T-helper 1 cell treated with Interleukin-12 subunit alpha and Interleukin-12 subunit beta and Interleukin-4 antibody, amounts not matched to agents 30 ng/mL and 1 ng/mL, for 36 hours (primary cell): ENCODE measurements around the gene ACYP2. TPM values are rescaled to one million over a fixed set of nuclear protein-coding genes. Genes with fewer than 3 reads are reported as not detected.
"Not testable (repeated sequence)": the region's sequence is repeated elsewhere in the genome, so short reads cannot be mapped to it uniquely, and the experiment has no call there.

Experiments used
- intact Hi-C: fragments of 100-400 bp; cut with micrococcal nuclease; formaldehyde crosslinking; loops from one replicate; pipeline ENCODE4 v1.15.1; 2024
- total RNA-seq: library from RNA; stranded (reverse); gene quantifications from 2 replicates; pipeline ENCODE4 v1.2.3, GENCODE V29; 2022

Gene ACYP2
- total RNA-seq, result 11.8 and 12.9 TPM in 2 replicates

DNA sequence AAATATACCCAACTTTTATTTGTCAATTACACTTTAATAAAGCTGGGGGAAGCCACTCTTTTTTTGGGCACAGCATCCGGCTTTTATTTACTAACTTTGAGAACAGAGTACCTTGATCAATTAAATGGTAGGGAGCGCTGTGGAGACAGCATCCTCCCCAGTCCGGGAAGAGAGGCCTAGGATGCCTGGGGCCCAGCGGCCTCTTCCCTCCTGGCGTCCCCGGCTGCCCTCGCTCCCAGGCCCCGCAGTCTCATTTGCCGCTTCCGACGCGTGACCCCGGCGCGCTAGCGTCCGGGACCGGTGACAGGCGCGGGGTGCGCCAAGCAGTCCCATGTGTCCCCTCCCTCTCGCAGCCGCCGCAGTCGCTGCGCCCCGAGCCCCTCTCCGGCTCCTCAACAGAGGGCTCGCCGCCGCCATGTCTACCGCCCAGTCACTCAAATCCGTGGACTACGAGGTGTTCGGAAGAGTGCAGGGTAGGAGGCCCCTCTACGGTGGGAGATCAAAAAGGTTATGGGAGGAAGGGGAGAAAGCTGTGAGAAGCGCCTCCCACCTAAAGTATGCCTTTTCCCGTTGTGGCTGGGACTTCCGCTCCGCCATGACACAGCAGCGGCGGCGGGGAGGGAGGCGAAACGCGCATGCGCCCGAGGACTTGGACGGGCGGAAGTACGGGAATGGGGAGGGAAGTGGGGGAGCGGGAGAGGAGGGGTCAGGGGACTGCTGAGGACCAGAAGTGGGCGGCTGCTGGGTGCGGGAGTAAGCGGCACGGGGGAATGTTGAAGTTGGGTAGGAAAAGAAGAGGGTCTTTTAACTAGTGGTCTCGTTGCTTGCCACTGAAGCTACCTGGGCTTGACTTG lies at the start of gene ACYP2:
TSS of gene ACYP2 (plus strand) at position 332 of the 854 bp plus-strand sequence.
- intact Hi-C loops, result loop anchor here (1.0 to 5.0 kb wide), 13 partner anchors 144 to 1577 kb away; partner anchors contain the start of genes CFAP36, CHAC2, EML6 and ERLEC1

DNA sequence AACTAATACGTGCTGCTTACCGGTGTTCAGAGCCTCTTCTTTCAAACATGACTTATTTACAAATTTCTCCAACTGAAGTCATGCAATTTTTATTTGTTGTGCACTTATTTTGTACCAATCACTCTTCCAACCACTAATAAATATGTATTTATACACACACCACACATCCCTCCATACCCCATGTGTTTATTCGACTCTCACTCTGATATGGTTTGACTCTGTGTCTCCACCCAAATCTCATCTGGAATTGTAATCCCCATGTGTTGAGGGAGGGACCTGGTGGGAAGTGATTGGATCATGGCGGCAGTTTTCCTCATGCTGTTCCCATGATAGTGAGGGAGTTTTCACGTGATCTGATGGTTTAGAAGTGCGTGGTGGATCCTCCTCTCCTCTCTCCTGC lies 49.5 kb upstream of the ACYP2 start:
- intact Hi-C loops, result no loop called here

DNA sequence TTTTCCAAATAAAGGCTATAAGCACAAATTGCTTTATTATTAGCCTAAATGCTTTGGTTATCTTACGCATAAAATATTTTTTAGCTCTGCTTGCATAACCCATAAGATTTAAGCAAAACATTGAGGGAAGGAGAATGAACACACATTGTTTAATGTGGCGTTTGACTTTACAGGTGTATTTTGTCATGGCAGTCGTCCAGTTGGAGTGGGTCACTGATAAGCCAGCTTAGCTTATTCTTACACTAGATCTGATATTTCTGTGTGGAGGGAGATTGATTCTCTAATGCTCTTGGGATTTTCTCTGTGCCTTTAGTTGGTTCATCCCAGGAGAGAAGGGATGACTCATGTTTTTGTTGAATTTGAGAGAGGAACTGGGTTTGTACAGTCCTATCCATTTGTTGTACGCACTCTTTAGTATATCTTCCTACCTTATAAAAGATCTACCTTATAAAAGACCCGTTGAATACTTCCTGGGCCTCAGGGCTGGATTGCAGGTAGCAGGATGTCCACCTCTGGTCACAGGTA lies 47.5 kb upstream of the ACYP2 start:
- intact Hi-C loops, result no loop called here

DNA sequence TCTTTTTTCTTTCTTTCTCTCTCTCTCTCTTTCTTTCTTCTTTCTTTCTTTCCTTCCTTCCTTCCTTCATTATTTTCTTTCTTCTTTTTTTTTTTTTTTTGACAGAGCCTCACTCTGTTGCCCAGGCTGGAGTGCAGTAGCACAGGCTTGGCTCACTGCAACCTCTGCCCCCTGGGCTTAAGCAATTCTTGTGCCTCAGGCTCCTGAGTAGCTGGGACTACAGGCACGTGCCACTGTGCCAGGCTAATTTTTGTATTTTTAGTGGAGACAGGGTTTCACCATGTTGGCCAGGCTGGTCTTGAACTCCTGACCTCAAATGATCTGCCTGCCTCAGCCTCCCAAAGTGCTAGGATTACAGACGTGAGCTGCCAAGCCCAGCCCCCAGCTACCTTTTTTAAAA lies 42.9 kb upstream of the ACYP2 start:
- intact Hi-C loops, result loop anchor here (2.0 kb wide), 1 partner anchor 18 kb away; no protein-coding TSS in a partner anchor

DNA sequence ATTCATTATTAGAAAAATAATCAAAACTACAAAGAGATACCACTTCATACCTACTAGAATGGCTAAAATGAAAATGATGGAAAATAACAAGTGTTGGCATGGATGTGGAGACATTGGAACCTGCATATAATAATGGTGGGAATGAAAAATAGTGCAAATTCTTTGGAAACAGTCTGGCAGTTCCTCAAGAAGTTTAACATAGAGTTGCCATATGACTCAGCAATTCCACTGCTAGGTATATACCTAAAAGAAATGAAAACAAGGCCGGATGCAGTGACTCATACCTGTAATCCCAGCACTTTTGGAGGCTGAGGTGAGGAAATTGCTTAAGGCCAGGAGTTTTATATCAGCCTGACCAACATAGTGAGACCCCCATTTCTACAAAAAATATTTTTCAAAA lies 41.6 kb upstream of the ACYP2 start:
- intact Hi-C loops, result loop anchor here (2.0 kb wide), 1 partner anchor 19 kb away; no protein-coding TSS in a partner anchor

DNA sequence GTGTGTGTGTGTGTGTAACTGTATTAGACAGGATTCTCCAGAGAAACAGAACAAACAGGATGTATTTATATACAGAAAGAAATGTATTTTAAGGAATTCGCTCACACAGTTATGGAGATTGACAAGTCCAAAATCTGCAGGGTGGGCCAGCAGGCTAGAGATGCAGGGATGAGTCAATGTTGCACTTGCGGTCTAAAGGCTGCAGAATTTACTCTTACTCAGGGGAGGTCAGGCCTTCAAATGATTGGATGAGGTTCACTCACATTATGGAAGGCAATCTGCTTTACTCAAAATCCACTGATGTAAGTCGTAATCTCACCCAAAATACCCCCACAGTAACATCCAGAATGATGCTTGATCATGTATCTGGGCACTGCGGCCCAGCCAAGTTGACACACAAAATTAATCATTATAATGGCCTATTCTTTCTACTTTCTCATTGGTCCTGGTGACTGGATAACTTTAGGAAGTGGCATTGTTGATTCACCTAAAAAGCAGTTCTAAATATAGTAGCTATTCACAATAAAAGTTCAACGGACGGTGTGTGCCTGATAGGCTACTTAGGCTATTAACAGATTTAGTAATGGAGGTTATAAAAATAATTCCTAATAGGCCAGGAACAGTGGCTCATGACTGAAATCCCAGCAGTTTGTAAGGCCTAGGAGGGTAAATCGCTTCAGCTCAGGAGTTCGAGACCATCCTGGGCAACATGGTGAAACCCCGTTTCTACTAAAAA lies 40.6 kb upstream of the ACYP2 start:
- intact Hi-C loops, result no loop called here

DNA sequence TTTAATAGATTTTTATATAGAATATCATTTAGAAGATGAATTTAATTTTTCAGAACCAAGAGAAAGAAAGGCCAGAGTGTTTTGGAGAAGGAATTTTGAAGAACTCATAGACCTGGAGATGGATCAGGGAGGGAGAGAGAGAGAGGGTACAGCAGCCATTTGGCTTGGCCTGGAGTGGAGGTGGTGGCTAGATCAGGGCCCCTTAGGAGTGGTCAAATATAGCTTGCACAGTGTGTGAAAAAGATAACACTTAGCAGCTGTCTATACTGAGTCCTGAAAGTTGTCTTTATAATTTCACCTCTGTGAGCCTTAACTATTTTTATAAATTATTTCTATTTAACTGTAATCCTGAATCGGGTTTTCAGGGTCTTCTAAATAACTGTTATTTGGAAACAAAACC lies 38.8 kb upstream of the ACYP2 start:
- intact Hi-C loops, result no loop called here

DNA sequence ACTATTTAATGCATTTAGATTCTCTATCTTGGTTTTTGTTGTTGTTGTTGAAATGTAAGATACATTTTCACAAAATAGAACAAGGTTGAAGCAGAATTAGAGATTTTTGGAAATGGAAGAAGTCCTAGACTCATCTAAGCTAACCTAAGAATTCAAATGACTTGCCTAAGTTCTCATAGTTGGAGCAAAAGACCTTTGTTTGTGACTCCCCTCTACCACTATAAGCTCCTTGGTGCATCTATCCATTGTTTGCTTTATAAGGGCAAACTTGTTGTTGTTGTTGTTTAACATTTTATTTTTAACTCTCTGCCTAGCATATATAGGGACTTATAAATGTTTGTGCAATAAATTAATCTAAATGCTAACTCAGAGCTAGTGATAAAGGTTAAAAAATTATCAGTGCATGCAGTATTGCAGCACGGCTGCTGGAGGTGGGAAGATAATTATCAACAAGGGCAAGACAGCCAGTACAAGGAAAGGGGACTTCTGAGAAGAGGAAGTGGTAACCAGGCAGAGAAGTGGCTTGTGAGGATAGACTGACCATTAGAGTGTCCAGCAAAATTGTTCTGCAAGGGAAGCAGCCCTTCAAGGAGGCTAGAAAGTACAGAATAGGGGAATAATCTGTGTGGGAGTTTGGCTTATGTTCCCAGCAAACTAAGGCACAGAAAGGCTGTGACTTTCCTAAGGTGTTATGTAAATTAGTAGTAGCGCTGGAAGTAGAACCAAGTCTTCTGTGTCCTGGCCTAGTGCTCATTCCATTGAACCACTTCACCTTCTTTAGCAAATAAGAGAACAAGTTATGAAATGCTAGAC lies 38.1 kb upstream of the ACYP2 start:
- intact Hi-C loops, result no loop called here

DNA sequence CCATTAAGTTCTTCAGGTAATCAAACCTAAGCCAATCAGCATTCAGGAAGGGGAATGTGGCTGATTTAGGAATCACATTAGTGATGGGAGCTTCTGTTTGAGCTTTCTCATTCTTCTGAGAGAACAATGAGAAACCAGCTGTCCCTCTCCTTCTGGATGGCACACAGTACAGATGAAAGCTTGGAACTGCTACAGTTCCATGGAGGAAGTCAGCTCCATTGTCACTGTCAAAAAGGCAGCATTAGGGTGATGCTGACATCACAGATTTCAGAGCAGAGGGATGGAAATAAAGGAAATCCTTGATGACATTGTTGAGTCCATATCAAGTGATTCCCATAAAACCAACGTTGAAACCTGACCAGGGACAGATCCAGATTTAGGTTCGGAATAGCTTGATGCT lies 36.1 kb upstream of the ACYP2 start:
- intact Hi-C loops, result no loop called here

DNA sequence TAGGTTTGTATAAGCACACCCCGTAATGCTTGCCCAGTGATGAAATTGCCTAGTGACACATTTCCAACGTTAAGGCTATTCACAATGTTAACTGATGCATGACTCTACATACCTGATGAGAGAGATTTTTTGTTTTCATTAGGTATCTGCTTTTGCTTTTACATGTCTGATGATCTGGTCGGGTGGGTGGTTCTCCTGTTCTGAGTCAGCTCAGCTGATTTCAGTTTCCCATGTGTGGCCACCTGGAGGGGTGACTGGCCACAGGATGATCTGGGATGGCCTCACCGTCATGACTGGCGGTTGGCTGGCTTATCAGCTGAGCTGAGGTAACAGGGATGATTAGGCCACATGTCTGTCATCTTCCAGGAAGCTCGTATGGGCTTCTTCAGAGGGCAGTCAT lies 33.8 kb upstream of the ACYP2 start:
- intact Hi-C loops, result no loop called here

DNA sequence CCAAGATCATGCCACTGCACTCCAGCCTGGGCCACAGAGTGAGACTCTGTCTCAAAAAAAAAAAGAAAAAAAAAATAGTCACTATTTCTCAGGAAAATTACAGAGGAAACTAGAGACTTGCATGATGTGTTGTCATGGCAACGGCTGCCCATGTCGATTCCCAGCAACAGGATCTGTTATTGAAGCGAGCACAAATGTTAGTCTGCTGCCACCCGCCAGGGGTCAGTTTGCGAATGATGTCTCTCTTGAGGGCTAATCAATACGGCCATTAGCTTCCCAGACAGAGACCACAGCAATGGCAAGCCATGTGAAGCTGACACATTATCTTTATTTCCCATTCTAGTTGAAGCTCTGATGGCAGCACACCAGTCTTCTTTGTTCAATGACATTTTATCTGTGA lies 32.4 kb upstream of the ACYP2 start:
- intact Hi-C loops, result no loop called here

DNA sequence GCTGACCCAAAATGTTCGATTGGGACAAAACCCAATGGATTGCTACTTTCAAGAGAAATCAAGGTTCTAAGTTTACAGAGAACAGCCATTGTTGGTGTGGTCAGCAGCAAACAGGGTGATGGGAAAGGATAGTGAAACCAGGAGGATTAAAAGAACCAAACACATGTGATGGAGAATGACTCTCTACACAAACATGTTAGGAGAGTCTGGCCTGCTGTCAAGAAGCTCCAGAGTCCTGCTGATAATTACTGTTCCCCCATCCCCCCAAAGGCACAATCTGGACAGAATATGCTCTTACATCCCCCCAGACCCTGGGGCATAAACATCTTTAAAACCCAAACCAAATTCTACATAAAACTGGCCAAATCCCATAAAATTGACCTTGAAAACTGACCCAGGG lies 32.0 kb upstream of the ACYP2 start:
- intact Hi-C loops, result no loop called here

DNA sequence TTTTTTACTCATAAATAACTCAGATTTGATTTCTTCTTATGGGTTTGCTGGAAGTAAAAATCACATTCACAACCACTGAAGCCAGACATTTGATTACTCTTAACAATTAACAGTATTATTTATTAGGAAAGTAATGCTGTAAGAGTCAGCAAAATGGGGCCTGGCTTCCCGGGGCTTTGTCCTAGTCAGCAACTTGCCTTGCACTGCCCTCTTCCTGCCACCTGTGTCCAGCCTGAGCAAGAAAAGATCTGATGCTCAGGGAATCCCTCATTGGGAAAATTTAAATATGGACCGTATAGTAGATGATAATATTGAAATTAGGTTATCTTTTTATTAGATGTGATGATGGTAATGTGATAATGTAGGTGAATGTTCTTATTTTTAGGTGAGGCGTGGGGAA lies 30.8 kb upstream of the ACYP2 start:
- intact Hi-C loops, result no loop called here

DNA sequence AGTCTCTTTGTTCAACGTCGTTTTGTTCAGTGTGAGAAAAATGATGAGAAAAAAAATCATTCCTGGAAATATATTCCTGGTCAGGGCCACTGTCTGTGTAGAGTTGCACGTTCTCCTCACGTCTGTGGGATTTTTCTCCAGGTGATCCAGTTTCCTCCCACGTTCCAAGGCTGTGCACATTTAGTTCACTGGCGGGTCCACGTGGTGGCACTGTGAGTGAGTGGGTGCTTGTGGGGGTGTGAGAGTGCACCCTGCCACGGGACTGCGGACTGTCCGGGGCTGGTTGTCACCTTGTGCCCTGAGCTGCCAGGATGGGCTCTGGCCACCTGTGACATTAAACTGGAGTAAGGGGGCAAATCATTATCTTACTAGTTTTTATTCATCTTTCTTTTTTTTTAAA lies 30.3 kb upstream of the ACYP2 start:
- intact Hi-C loops, result no loop called here

DNA sequence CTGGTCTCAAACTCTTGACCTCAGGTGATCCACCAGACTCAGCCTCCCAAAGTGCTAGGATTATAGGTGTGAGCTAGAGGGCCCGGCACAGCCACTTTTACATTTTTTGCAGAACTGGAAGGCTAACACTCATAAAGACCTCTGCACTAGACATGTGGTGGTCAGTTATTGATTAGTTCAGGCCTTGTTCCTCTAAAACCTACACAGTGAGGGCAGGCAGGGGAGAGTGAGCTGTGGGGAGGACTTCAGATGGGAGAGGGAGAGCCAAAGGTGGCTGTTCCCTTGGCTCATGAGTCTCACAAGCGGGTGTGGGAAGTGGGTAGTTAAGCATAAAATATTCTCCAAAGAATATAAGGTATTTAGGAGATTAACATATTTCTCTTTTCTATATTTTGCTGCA lies 29.3 kb upstream of the ACYP2 start:
- intact Hi-C loops, result no loop called here

DNA sequence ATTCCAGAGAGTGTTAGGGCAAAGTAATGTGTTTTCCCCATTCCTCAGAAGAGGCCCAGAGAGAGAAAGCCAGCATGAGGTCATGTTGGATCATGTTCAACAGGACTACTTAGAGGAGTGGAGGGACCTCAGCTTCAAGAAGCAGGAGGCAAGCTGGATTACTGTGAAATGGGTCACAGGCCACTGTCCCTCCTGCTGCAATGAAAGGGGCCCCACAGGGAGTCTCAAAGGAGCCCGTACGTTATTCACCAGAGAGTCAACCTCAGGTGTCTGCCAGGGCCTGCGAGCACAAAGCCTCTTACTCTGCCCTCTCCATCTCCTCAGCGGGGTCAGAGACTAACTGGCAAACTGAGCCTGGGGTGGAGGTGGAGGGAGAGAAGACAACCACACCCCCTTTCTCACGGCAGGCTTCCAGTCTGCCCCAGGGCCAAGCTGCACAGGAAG lies 27.2 kb upstream of the ACYP2 start:
- intact Hi-C loops, result no loop called here

DNA sequence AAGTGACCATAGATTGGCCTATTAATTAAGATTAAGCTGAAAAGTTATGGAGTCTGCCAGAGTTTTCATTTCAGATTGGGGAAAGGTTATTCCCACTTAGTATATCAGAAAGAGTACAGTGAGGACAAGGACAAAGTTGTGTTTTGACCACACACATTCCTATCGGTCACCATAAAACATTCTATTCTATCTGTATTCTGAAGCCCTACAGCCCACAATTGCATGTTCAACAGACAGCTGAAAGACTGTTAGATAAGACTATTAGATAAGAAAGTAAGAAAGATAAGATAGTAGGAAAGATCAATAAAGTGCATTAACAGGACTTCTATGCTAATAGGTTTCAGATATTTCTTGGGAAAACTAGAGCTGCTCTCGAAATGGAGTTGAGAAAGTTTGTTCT lies 26.7 kb upstream of the ACYP2 start:
- intact Hi-C loops, result no loop called here

DNA sequence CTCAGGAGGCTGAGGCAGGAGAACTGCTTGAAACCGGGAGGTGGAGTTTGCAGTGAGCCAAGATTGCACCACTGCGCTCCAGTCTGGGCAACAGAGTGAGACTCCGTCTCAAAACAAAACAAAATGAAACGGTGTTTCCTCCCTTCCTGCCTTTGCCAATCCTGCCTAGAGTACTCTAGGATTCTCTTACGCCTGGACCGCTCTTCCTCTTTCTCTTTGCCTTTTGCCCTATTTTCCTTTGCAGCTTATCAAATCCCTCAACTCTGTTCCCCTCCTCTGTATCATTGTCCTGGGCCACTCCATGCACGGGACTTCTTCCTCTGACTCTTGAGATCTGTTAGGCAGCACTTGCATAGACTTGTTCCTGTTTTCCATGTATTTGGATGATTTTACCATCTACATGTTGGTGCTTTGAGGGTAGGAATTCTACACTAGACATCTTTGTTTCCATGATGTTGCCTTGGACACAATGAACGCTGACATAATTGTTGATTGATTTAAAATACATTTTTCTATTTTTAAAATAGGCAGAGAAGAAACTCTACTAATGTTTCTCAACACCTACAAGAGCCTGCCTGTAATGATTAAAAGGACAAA lies 24.8 kb upstream of the ACYP2 start:
- intact Hi-C loops, result no loop called here

DNA sequence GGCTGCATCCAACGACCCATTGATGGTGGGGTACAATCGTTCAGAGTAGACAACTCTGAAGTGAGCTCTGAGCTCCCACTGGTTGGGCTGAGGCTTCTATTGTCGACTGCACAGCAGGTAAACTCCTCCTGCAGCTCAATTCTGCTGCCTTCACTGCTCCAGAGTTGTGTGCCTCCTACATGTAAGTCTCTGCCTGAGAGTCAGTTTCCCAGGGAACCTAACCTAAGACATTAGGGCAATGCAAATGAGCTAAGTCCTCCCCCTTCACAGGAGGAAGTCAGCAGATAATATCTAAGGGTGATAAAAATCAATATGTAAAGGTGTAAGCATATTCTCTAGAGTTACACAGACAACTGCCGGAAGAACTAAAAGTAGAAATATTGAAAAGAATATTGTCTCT lies 22.5 kb upstream of the ACYP2 start:
- intact Hi-C loops, result no loop called here

DNA sequence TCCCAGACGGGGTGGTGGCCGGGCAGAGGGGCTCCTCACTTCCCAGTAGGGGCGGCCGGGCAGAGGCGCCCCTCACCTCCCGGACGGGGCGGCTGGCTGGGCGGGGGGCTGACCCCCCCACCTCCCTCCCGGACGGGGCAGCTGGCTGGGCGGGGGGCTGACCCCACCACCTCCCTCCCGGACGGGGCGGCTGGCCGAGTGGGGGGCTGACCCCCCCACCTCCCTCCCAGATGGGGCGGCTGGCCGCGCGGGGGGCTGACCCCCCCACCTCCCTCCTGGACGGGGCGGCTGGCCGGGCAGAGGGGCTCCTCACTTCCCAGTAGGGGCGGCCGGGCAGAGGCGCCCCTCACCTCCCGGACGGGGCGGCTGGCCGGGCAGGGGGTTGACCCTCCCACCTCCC lies 20.0 kb upstream of the ACYP2 start:
- intact Hi-C loops, result not testable (repeated sequence)

DNA sequence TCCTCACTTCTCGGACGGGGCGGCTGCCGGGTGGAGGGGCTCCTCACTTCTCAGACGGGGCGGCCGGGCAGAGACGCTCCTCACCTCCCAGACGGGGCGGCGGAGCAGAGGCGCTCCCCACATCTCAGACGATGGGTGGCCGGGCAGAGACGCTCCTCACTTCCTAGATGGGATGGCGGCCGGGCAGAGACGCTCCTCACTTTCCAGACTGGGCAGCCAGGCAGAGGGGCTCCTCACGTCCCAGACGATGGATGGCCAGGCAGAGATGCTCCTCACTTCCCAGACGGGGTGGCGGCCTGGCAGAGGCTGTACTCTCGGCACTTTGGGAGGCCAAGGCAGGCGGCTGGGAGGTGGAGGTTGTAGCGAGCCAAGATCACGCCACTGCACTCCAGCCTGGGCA lies 19.3 kb upstream of the ACYP2 start:
- intact Hi-C loops, result not testable (repeated sequence)
